ENCODE measurements around the gene FOXJ1.

FOXJ1 gene

GRCh38 chr17:76089680-76090516, 51.1 kb downstream of the FOXJ1 start:
- no peak for DNase-seq

- DNase-seq = no peak
Measured at GRCh38 chr17:76088868-76089576, 52.0 kb downstream of the FOXJ1 start.

- no peak for DNase-seq
Measured at GRCh38 chr17:76088041-76088867, 52.8 kb downstream of the FOXJ1 start.

- no peak for DNase-seq
Measured at GRCh38 chr17:76087531-76087930, 53.5 kb downstream of the FOXJ1 start.

- no peak for DNase-seq
Measured at GRCh38 chr17:76086384-76086783, 54.7 kb downstream of the FOXJ1 start.

Measured in NCI-H226 (cell line).